HG02571 (cell line): Measurements from ENCODE around the gene PTPN7.
"Not testable (repeated sequence)": the region's sequence is repeated elsewhere in the genome, so short reads cannot be mapped to it uniquely, and the experiment has no call there.

Experiments
- ATAC-seq: cut with Tn5 transposase; IDR thresholded peaks from one replicate; pipeline ENCODE4 v1.9.1; 2021; ENCODE audit warnings: mild to moderate bottlenecking, moderate library complexity; ENCODE audit not compliant: unreplicated experiment

Gene PTPN7

GRCh38 chr1:202154148-202154765 lies 6.1 kb downstream of the PTPN7 start:
- ATAC-seq: no peak

GRCh38 chr1:202153284-202153683 lies 7.1 kb downstream of the PTPN7 start:
- no peak for ATAC-seq

- no peak for ATAC-seq
Measured at GRCh38 chr1:202152399-202152798, 8.0 kb downstream of the PTPN7 start.

GRCh38 chr1:202151045-202151444 lies 9.4 kb downstream of the PTPN7 start:
- no peak for ATAC-seq

GRCh38 chr1:202150602-202151001 lies 9.8 kb downstream of the PTPN7 start:
- ATAC-seq: no peak

GRCh38 chr1:202150187-202150586 lies 10.2 kb downstream of the PTPN7 start:
- no peak for ATAC-seq

- ATAC-seq: no peak
Measured at GRCh38 chr1:202149566-202149965, 10.8 kb downstream of the PTPN7 start.

- no peak for ATAC-seq
Measured at GRCh38 chr1:202148391-202148790, 12.0 kb downstream of the PTPN7 start.

GRCh38 chr1:202146993-202147392 lies 13.4 kb downstream of the PTPN7 start:
- no peak for ATAC-seq

GRCh38 chr1:202146279-202146678 lies 14.1 kb downstream of the PTPN7 start:
- ATAC-seq: no peak

GRCh38 chr1:202145744-202146140 lies 14.7 kb downstream of the PTPN7 start:
- not testable (repeated sequence) for ATAC-seq

- no peak for ATAC-seq
Measured at GRCh38 chr1:202145068-202145743, 15.2 kb downstream of the PTPN7 start.

- ATAC-seq: peak; percentile 60
Measured at GRCh38 chr1:202144402-202145067, 15.9 kb downstream of the PTPN7 start, which contains the start of gene ARL8A. ARL8A (minus strand) TSS chr1:202144737; CDS start chr1:202144572, 165 bp downstream.

- ATAC-seq: peak; percentile 61
Measured at GRCh38 chr1:202143768-202144401, 16.5 kb downstream of the PTPN7 start.

GRCh38 chr1:202143011-202143767 lies 17.2 kb downstream of the PTPN7 start:
- peak; percentile 14 for ATAC-seq

GRCh38 chr1:202141468-202141867 lies 18.9 kb downstream of the PTPN7 start:
- not testable (repeated sequence) for ATAC-seq

- ATAC-seq: no peak
Measured at GRCh38 chr1:202140833-202141232, 19.6 kb downstream of the PTPN7 start.

GRCh38 chr1:202135221-202135721 lies 25.1 kb downstream of the PTPN7 start:
- ATAC-seq: peak; percentile 70

GRCh38 chr1:202134645-202135172 lies 25.7 kb downstream of the PTPN7 start:
- ATAC-seq: no peak

- no peak for ATAC-seq
Measured at GRCh38 chr1:202133989-202134388, 26.4 kb downstream of the PTPN7 start.
